GM19463 (cell line): ENCODE results near the gene SNUPN.

Experiments
- ATAC-seq: cut with Tn5 transposase; IDR thresholded peaks from one replicate; pipeline ENCODE4 v1.9.1; 2021; ENCODE audit warnings: mild to moderate bottlenecking, moderate library complexity; ENCODE audit not compliant: unreplicated experiment

SNUPN gene

DNA sequence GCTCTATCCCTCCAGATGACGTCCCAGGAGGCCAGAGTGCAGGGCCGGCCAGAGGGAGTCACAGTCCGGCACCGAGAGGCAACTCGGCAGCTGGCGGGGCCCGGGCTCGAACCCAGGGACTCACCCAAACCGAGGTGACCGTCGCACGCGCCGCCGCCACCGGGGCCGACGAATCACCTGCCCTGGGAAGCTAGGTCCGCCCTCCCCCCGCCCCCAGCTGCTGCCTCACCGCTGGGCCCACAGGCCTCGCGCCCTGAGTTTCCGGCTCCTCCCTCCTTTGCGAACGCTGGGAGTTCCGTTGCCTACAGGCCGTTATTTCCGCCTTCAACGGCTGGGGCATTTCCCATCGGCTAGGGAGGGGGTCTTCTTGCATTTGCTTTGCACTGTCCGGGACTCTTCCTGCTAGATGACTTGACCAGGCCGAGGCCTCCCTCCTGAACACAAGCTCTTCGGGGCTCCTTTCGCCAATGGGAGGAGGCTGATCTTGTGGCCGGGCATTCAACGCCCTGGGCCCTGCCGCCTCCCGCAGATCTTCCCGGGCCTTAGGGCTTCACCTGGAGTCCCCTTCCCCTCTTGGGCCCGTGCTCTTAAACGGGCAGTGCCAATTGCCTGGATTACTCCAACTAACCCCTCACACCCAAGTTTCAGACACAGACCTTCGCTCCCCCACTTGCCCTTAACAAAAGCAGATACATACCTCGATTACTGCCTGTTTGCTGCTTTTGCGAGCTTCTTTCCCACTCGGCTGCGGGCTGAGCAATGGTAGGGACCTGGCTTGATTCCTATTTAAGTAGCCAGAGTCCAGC lies at the start of gene SNUPN:
Gene SNUPN (minus strand): TSS at position 184 of the 806 bp plus-strand sequence. CDS start 4,674 bp downstream, outside the sequence.
- peak; percentile 86 for ATAC-seq

GRCh38 chr15:75674366-75674765 lies 48.8 kb upstream of the SNUPN start:
- ATAC-seq: no peak

DNA sequence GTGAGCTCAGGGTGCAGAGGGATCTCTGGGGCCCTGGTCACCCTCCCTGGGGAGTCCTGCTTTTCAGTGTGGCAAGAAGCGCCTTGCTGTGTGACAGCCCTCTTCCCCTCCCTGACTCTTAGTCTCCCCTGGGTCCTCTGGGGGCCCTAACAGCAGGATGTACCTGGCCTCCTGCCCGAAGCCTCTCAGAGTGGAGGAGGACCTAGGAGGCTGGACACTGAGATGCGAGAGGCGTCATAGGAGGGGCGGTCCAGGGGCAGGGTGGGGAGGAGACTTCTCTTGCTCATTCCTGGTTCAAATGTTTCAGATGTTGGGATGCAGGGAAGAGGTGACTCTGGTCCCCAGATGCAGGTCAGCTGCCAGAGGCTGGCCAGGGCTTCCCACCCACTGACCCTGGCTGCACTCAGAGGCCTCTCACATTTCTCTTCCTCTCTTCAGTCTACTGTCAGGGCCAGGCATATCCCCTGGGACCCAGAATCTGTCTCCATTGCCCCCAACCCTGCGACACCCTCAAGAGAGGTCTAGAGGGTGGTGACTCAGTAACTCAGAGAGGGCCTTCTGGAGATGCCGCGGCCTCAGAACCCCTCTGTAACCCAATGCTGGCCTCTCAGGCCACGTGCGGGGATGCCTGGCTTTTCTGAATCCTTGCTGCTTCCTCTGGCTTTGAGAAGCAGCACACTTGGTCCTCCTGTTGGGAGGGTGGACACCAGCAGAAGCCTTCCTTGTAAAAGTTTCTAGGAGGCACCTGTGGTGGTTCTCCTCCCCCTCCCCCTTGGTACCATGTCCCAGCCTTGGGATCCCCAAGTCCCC lies 48.1 kb upstream of the SNUPN start:
- ATAC-seq: no peak

DNA sequence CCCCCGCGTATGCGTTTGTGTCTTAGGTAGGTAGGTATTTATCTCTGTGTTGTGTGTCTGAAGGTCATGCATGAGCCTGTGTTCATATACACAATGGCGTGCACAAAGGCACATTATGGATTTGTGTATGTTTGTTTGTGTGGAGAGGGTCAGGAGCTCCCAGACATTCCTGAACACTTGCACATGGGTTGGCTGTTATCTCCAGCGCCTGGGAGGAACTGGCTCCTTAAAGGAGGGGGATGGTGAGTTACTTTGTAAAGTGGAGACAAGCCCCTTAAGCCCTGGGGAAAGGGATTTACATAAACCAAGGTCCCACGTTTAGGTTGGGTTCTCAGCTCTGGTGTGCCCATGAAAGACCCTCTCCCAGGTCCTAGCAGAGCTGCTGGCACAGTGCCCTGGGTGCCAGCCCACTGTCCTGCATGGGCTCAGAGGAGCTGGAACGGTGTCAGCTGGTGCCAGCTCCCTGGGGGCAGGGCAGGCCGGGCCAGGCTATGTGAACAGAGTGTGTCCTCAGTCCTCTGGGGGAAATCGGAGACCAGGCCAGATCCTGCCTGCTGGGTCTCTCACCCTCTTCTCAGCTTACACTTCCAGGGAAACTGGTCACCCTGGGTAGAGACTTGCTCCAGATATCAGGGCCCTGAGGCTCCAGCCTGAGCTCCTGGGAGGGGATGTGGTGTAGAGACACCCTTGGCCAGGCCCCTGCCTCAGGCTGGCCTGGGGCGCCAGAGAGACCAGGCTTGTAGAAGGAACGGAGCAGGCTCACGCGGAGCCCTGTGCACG lies 47.3 kb upstream of the SNUPN start:
- ATAC-seq: no peak

- no peak for ATAC-seq
Measured at GRCh38 chr15:75671730-75672602, 46.4 kb upstream of the SNUPN start.

GRCh38 chr15:75669879-75670212 lies 44.3 kb upstream of the SNUPN start:
- ATAC-seq: no peak

GRCh38 chr15:75669191-75669878 lies 43.8 kb upstream of the SNUPN start:
- ATAC-seq: no peak

- no peak for ATAC-seq
Measured at GRCh38 chr15:75666823-75667501, 41.4 kb upstream of the SNUPN start.

- ATAC-seq: no peak
Measured at GRCh38 chr15:75663931-75664421, 38.5 kb upstream of the SNUPN start.

DNA sequence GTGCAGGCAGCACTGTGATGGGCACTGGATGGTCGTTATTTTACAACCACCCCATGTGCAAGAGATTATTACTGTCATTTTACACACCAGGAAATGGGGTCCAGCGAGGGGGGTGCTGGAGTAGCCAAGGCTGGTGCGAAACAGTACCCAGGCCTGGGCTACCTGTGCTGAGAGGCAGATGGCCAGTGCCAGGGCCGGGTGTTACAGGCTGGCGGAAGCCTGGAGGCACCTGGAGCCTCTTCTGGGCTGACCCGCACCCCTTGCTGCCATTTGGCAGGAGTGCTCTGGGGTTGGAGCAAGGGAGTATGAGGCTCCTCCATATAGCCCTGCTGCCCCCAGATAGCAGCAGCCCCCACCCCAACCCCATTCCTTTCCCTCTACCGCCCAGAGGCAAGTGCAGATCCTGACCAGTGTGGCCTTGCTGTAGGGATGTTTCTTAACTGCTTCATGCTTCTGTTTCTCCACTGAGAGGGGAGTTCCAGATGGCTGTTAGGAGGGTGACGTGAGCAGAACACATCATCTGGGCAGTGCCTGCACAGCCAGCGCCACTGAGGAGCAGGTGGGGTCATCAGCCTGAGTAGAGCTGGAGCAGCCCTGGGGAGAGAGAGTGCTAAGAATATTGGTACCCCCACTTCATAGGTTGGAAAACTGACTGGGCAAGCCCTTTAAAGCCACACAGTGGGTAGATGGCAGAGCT lies 37.4 kb upstream of the SNUPN start:
- no peak for ATAC-seq

- no peak for ATAC-seq
Measured at GRCh38 chr15:75661756-75662140, 36.2 kb upstream of the SNUPN start.

DNA sequence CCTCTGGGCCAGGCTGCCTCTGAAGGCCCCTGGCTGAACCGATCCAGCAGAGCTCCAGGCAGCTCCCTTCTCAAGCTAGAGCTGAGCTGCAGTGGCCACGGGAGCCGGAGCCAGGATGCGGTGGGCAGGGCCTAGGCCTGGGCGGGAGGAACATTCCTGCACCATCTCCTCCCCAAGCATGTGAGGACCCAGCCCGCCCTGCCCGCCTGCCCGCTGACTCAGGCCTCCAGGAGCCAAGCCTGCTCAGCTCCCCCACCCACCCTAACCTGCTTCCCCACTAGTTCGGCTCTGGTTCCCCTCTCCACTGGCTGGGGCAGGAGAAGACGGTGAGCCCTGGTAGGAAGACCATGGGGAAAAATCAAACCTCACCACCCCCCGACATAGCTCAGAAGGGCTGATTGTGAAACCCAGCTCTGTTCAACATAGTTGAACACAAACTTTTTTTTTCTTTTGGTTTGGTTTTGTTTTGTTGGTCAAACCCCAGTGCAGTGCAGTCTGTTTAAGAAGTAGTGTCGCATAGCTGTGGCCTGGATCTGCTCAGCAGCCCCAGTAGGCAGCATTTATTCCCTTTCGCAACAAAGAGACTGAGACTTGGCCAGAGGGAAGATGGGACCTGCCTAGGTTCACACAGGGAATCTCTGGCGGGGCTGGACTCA lies 35.7 kb upstream of the SNUPN start:
- ATAC-seq: no peak

DNA sequence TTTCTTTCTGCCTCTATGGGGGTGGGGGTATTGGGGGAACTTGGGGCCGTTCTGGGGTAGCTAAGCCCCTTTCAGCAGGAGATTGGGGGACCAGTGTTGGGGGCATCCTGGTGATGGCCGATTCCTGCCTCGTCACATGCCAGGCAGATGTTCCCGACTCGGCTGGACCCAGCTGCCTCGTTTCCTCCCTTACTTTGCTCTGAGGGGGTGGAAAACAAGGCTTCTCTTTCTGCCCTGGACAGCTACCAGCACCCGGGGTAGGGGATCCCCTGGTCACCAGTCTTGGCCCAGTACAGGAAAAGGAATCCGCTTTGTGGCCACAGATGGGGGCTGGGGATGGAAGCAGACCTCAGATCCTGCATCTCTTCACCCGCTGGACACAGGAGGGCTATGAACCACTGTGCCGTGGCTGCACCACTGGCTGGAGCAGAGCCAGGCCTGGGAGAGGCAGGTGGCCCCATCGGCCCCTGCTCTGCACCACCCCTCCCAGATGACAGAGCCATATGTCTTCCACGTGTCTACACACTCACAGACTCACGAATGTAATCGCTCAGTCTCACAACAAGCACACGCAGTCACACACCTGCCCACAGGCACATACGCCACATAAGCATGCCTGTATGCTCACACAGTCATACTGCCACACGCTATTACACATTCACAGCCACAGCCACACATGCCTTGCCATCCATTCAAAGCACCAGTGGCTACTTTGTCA lies 34.6 kb upstream of the SNUPN start:
- ATAC-seq: no peak

- no peak for ATAC-seq
Measured at GRCh38 chr15:75659141-75659771, 33.7 kb upstream of the SNUPN start.

DNA sequence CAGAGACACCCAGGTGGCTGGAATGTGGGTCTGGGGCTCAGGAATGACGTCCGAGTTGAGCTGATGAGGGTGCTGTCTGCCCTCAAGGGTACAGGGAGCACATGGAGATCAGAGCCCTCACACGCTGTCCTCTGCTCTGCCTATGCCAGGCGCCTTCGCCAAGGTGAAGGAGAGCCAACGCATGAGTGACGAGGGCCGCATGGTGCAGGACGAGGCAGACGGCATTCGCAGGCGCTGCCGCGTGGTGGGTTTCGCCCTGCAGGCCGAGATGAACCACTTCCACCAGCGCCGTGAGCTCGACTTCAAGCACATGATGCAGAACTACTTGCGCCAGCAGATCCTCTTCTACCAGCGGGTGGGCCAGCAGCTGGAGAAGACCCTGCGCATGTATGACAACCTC lies 31.3 kb upstream of the SNUPN start:
- ATAC-seq: no peak

DNA sequence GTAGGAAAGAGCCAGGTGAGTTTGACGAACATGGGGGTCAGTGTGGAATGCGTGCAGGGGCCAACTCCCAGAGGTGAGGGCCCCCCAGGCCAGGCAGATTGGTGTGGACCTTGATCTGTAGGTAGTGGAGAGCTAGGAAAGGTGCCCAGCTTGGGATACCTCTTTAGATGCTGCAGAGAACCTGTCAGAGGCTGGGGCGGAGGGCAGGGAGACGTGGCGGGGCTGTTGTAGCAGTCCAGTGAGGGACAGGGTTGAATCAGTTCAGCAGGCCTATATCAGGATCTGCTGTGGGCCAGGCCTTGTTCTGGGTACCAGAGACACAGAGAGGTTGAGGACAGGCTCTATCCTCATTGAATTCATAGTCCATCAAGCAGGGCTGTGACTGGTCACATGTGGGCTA lies 30.8 kb upstream of the SNUPN start:
- no peak for ATAC-seq

GRCh38 chr15:75655931-75656330 lies 30.4 kb upstream of the SNUPN start:
- no peak for ATAC-seq
